Measurements from ENCODE around the gene KRT36.

DNA sequence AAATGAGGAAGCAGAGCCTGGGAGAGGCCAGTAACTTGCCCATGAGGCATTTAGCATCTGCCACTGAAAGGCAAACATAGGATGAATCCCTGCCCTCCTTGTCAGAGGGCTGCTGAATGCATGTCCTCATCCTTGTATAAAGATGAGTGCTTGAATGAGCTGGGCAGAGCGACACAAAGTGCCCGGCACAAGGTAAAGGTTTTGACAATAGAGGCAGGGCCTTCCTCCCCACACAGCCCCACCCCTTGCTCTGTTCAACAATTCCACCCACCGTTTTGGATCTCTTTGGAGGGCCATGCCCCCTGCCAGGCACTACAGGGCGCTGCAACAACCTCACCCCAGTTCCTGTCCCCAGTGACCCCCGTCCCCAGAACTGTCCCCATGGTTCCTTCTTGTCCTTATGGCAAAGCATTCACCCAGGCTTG, 39.8 kb upstream of the KRT36 start:
- TF ChIP-seq POLR2A (IDR thresholded peaks at IDR 0.05), result no peak
- TF ChIP-seq, protein P1, sequence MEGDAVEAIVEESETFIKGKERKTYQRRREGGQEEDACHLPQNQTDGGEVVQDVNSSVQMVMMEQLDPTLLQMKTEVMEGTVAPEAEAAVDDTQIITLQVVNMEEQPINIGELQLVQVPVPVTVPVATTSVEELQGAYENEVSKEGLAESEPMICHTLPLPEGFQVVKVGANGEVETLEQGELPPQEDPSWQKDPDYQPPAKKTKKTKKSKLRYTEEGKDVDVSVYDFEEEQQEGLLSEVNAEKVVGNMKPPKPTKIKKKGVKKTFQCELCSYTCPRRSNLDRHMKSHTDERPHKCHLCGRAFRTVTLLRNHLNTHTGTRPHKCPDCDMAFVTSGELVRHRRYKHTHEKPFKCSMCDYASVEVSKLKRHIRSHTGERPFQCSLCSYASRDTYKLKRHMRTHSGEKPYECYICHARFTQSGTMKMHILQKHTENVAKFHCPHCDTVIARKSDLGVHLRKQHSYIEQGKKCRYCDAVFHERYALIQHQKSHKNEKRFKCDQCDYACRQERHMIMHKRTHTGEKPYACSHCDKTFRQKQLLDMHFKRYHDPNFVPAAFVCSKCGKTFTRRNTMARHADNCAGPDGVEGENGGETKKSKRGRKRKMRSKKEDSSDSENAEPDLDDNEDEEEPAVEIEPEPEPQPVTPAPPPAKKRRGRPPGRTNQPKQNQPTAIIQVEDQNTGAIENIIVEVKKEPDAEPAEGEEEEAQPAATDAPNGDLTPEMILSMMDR (IDR thresholded peaks at IDR 0.05), result no peak
